SK-N-SH (cell line): ENCODE data around the gene GTF2H4. TPM values are rescaled to one million over a fixed set of nuclear protein-coding genes. Genes with fewer than 3 reads are reported as not detected.

ENCODE experiments used
- CTCF ChIA-PET: fragments of 300-600, 350-600 bp; formaldehyde crosslinking; extraction: SDS; loops from one replicate; lab custom pipeline; 2021; lab: Yijun Ruan, JAX
- POLR2A ChIA-PET: fragments of 350-600 bp; sonication (Branson Sonifier 250); formaldehyde crosslinking; extraction: SDS; loops from one replicate; lab custom pipeline; 2020; ENCODE audit warnings: antibody characterized with exemption, inconsistent platforms; lab: Yijun Ruan, JAX
- DNase-seq: peaks from one replicate; pipeline ENCODE4 v3.0.0; 2012
- H2AFZ ChIP-seq: fragments of 200-600 bp; sonication (generic); 2 replicates; pipeline ENCODE4 v1.8.1; 2016; ENCODE audit warnings: antibody characterized with exemption, mild to moderate bottlenecking, low read depth
- H3F3A ChIP-seq: fragments of 200-600 bp; sonication (generic); replicated peaks from 2 replicates; pipeline ENCODE3; 2016; ENCODE audit warnings: antibody characterized with exemption, mild to moderate bottlenecking; ENCODE audit not compliant: insufficient read depth
- H3K27ac ChIP-seq, 2 experiments: fragments of 200-500 bp in 1 of 2; fragments of 200-600 bp in 1 of 2; sonication (Bioruptor generic) in 1 of 2; sonication (generic), shearing (Covaris generic) in 1 of 2; 2 replicates each; pipeline versions ENCODE4 v1.5.1 to v1.6.1; 2014 to 2016; ENCODE audit warnings: low read depth in 2 of 2, inconsistent platforms in 1 of 2, low read length in 1 of 2, mild to moderate bottlenecking in 1 of 2, mixed read lengths in 1 of 2
- H3K27me3 ChIP-seq: fragments of 200-600 bp; sonication (generic), shearing (Covaris generic); 2 replicates; pipeline ENCODE4 v1.6.1; 2016; ENCODE audit warnings: mixed run types; ENCODE audit not compliant: insufficient read depth
- H3K36me3 ChIP-seq, 2 experiments: fragments of 200-500 bp in 1 of 2; fragments of 200-600 bp in 1 of 2; sonication (Bioruptor generic) in 1 of 2; sonication (generic) in 1 of 2; replicated peaks in 1 of 2; 2 replicates each; pipeline versions ENCODE3 to v1.5.1; 2014 to 2016; ENCODE audit warnings: low read length in 1 of 2, mild to moderate bottlenecking in 1 of 2; ENCODE audit not compliant: insufficient read depth in 2 of 2, control insufficient read depth in 1 of 2
- H3K4me1 ChIP-seq, 2 experiments: fragments of 200-500 bp in 1 of 2; fragments of 200-600 bp in 1 of 2; sonication (Bioruptor generic) in 1 of 2; sonication (generic), shearing (Covaris generic) in 1 of 2; 2 replicates each; pipeline versions ENCODE4 v1.5.1 to v1.6.1; 2014 to 2016; ENCODE audit warnings: low read depth in 1 of 2, low read length in 1 of 2, mixed run types in 1 of 2; ENCODE audit not compliant: insufficient read depth in 2 of 2, control insufficient read depth in 1 of 2
- H3K4me2 ChIP-seq: fragments of 200-600 bp; sonication (generic), shearing (Covaris generic); 2 replicates; pipeline ENCODE4 v1.6.1; 2017; ENCODE audit warnings: mixed run types
- H3K4me3 ChIP-seq, 2 experiments: fragments of 200-500 bp in 1 of 2; fragments of 200-600 bp in 1 of 2; sonication (Bioruptor generic) in 1 of 2; sonication (generic), shearing (Covaris generic) in 1 of 2; 2 replicates each; pipeline versions ENCODE4 v1.5.1 to v1.8.1; 2014 to 2016; ENCODE audit warnings: low read depth in 2 of 2, inconsistent platforms in 1 of 2, low read length in 1 of 2, mild to moderate bottlenecking in 1 of 2, mixed read lengths in 1 of 2, moderate library complexity in 1 of 2
- H3K79me2 ChIP-seq: fragments of 200-600 bp; sonication (generic); 2 replicates; pipeline ENCODE4 v1.8.1; 2017; ENCODE audit warnings: mild to moderate bottlenecking; ENCODE audit not compliant: insufficient read depth
- H3K9ac ChIP-seq: fragments of 200-600 bp; sonication (generic); 2 replicates; pipeline ENCODE4 v1.6.1; 2017; ENCODE audit warnings: mixed run types
- H3K9me2 ChIP-seq: fragments of 200-600 bp; sonication (generic); 2 replicates; pipeline ENCODE4 v1.6.1; 2017; ENCODE audit warnings: mixed run types
- H3K9me3 ChIP-seq: fragments of 200-600 bp; sonication (generic); 2 replicates; pipeline ENCODE4 v1.6.1; 2017; ENCODE audit warnings: mixed run types, mild to moderate bottlenecking, moderate library complexity
- H4K20me1 ChIP-seq: fragments of 200-600 bp; sonication (generic); 2 replicates; pipeline ENCODE4 v1.6.1; 2017; ENCODE audit warnings: mild to moderate bottlenecking, mixed run types; ENCODE audit not compliant: insufficient read depth
- CTCF ChIP-seq: fragments of 200-600 bp; sonication (generic); IDR thresholded peaks from 2 replicates; pipeline ENCODE4 v1.6.1; 2017; ENCODE audit warnings: antibody characterized with exemption, mild to moderate bottlenecking, moderate library complexity
- FOXM1 ChIP-seq: IDR thresholded peaks from 2 replicates; pipeline ENCODE4 v1.4.0; 2012; ENCODE audit warnings: low read depth, mild to moderate bottlenecking
- GABPA ChIP-seq: IDR thresholded peaks from 2 replicates; pipeline ENCODE4 v1.4.0; 2012; ENCODE audit warnings: low read depth, mild to moderate bottlenecking
- IRF3 ChIP-seq: fragments of 150-350 bp; IDR thresholded peaks from 2 replicates; pipeline ENCODE4 v1.6.1; 2016; ENCODE audit warnings: mild to moderate bottlenecking, low read depth, low read length
- MAX ChIP-seq: IDR thresholded peaks from 2 replicates; pipeline ENCODE4 v1.4.0; 2012; ENCODE audit warnings: low read depth
- NRF1 ChIP-seq: IDR thresholded peaks from 2 replicates; pipeline ENCODE4 v1.6.1; 2012; ENCODE audit warnings: low read depth, mild to moderate bottlenecking, low read length
- PBX3 ChIP-seq: IDR thresholded peaks from 2 replicates; pipeline ENCODE4; 2012
- POLR2AphosphoS5 ChIP-seq: IDR thresholded peaks from 2 replicates; pipeline ENCODE4 v1.6.1; 2012; ENCODE audit warnings: low read depth, low read length
- RAD21 ChIP-seq: IDR thresholded peaks from 2 replicates; pipeline ENCODE4 v1.6.1; 2012; ENCODE audit warnings: mild to moderate bottlenecking, low read length
- RCOR1 ChIP-seq: fragments of 150-350 bp; IDR thresholded peaks from 2 replicates; pipeline ENCODE4 v1.6.1; 2017; ENCODE audit warnings: antibody characterized with exemption, low read length
- SIN3A ChIP-seq: IDR thresholded peaks from 2 replicates; pipeline ENCODE4 v1.6.1; 2012; ENCODE audit warnings: low read depth, mild to moderate bottlenecking, low read length, moderate library complexity, borderline replicate concordance
- TCF12 ChIP-seq: IDR thresholded peaks from 2 replicates; pipeline ENCODE4 v1.4.0; 2012
- TEAD4 ChIP-seq: IDR thresholded peaks from 2 replicates; pipeline ENCODE4 v1.4.0; 2012; ENCODE audit warnings: mild to moderate bottlenecking, borderline replicate concordance; ENCODE audit not compliant: insufficient read depth
- USF1 ChIP-seq: IDR thresholded peaks from 2 replicates; pipeline ENCODE4 v1.4.0; 2012; ENCODE audit warnings: low read depth, borderline replicate concordance
- ZBTB33 ChIP-seq: IDR thresholded peaks from 2 replicates; pipeline ENCODE4 v1.4.0; 2012; ENCODE audit warnings: low read depth, borderline replicate concordance
- WGBS: methylation state at CpG from one replicate; pipeline ENCODE4 v1.1.6; 2017; ENCODE audit warnings: low lambda C conversion rate; 5-methylcytosine and 5-hydroxymethylcytosine counted together
- polyA plus RNA-seq, 3 experiments: library from polyadenylated mRNA; depleted of rRNA; stranded (reverse); fragments of >200 nt; gene quantifications; 2 replicates each; pipeline ENCODE4 v1.2.3, GENCODE V29; 2012

Gene GTF2H4
- polyA plus RNA-seq, 1 of the 3 experiments (the other 2 are of a cell fraction), result 30.7 TPM

- H3K4me3 ChIP-seq, result no peak overlapping the region
- H3K27ac ChIP-seq, result no peak overlapping the region
- H4K20me1 ChIP-seq, result no peaks in the 10 kb centered on the region
- H3K79me2 ChIP-seq, result no peaks in the 10 kb centered on the region
- H3F3A ChIP-seq, result no peaks in the 10 kb centered on the region
- ChIA-PET POLR2A (no interaction called here), CTCF (interaction anchor here (1.4 kb wide), 1 partner anchor 30 kb away, joined by 4 read pairs; no protein-coding TSS in a partner anchor)
- H2AFZ ChIP-seq, result no peak overlapping the region
- no peaks in the 10 kb centered on the region for H3K9me3 ChIP-seq
- H3K36me3 ChIP-seq, result no peaks in the 10 kb centered on the region
- no peak overlapping the region for H3K4me2 ChIP-seq
- peaks cover 0 to 4% of the 10 kb centered on the region in 2 experiments; a peak in 1 of 4 replicates for H3K4me1 ChIP-seq
- no peak overlapping the region for H3K9ac ChIP-seq
- WGBS, result 36% methylated on average over 5 of the region's 5 CpGs
- peaks cover 29% of the 10 kb centered on the region; the same call in 1 of the 2 replicates for H3K27me3 ChIP-seq
- no peaks in the 10 kb centered on the region for H3K9me2 ChIP-seq
- TF ChIP-seq FOXM1 (no peak), POLR2AphosphoS5 (no peak), CTCF (no peak), TEAD4 (no peak), PBX3 (no peak)
- TF ChIP-seq, all 33 proteins: peak for 0
- DNase-seq, result no peak
Observed at GRCh38 chr6:30945281-30945680, 37.3 kb downstream of the GTF2H4 start.

- Histone ChIP-seq H3K27ac (no peak overlapping the region), H3K9ac (no peak overlapping the region), H3K36me3 (no peaks in the 10 kb centered on the region), H3K79me2 (no peaks in the 10 kb centered on the region), H3K27me3 (peaks cover 29% of the 10 kb centered on the region; the same call in 1 of the 2 replicates), H3K4me2 (no peak overlapping the region), H2AFZ (no peak overlapping the region), H3K4me1 (peaks cover 0 to 3% of the 10 kb centered on the region in 2 experiments; a peak in 1 of 4 replicates), H4K20me1 (no peaks in the 10 kb centered on the region), H3F3A (no peaks in the 10 kb centered on the region), H3K9me2 (no peaks in the 10 kb centered on the region), H3K9me3 (no peaks in the 10 kb centered on the region), H3K4me3 (no peak overlapping the region)
- ChIA-PET POLR2A (no interaction called here), CTCF (interaction anchor here (1.0 kb wide), 2 partner anchors 10 to 62 kb away, joined by 3 read pairs; no protein-coding TSS in a partner anchor)
- DNase-seq, result no peak
- 34% methylated on average over 4 of the region's 4 CpGs for WGBS
- no peak for TF ChIP-seq RCOR1
- TF ChIP-seq RAD21, result no peak
- no peak for TF ChIP-seq IRF3
- no peak for TF ChIP-seq GABPA
- TF ChIP-seq NRF1, result no peak
- TF ChIP-seq ZBTB33, result no peak
- no peak for TF ChIP-seq FOXM1
- TF ChIP-seq PBX3, result no peak
- TF ChIP-seq TCF12, result no peak
- TF ChIP-seq USF1, result no peak
- TF ChIP-seq MAX, result no peak
- no peak for TF ChIP-seq SIN3A
Observed at GRCh38 chr6:30947231-30947630, 39.2 kb downstream of the GTF2H4 start.
